Measurements from ENCODE around the gene SLC24A1.

Gene SLC24A1

DNA sequence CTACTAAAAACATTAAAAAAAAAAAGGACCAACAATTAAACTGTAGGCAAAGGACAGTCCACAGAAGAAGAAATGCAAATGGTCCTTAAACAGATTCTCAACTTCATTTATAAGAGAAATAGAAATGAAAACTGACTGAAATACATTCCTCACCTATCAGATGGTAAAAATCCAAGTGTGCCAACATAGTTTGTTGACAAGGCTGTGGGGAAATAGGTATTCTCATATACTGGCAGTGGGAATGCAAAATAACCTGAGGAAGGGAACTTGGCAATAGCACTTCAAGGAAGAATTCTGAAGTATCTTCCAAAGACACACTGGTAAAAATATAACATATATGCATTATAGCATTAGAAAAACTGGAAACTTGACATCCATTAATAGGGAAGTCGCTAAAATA, 53.8 kb downstream of the SLC24A1 start:
- no peak overlapping the region for H3K9ac ChIP-seq (ENCODE audit: low read length)
- WGBS (ENCODE audit: extremely low coverage, insufficient coverage, low lambda C conversion rate): no CpG with 5 or more reads among the region's 1 CpG
- H3K27ac ChIP-seq (ENCODE audit: low read depth, low read length): no peak overlapping the region
- H3K27me3 ChIP-seq (ENCODE audit: insufficient read depth, low read length, poor library complexity): no peaks in the 10 kb centered on the region
- no peak overlapping the region for H3K18ac ChIP-seq (ENCODE audit: low read length)
- no peak overlapping the region for H3K4me2 ChIP-seq (ENCODE audit: low read length)
- H3K4me3 ChIP-seq (ENCODE audit: low read length): no peak overlapping the region
- no peak overlapping the region for H3K4ac ChIP-seq (ENCODE audit: low read depth, low read length)
- DNase-seq: no peak
- H3K23ac ChIP-seq (ENCODE audit: low read length): no peak overlapping the region
- H3K79me2 ChIP-seq (ENCODE audit: control insufficient read depth, insufficient read depth, low read length): no peaks in the 10 kb centered on the region
- H3K36me3 ChIP-seq (ENCODE audit: control insufficient read depth, insufficient read depth, low read length): no peaks in the 10 kb centered on the region
- no peak overlapping the region for H2BK5ac ChIP-seq (ENCODE audit: low read length)
- no peaks in the 10 kb centered on the region for H3K79me1 ChIP-seq (ENCODE audit: low read length)
- H4K8ac ChIP-seq (ENCODE audit: low read depth, low read length): no peak overlapping the region
- H4K5ac ChIP-seq (ENCODE audit: low read length): no peak overlapping the region
- no peak overlapping the region for H3K56ac ChIP-seq (ENCODE audit: low read length)
- H3K4me1 ChIP-seq (ENCODE audit: control insufficient read depth, low read depth, low read length): no peaks in the 10 kb centered on the region
- no peak overlapping the region for H2BK120ac ChIP-seq (ENCODE audit: low read depth, low read length)
- no peak overlapping the region for H2BK15ac ChIP-seq (replicated peaks; ENCODE audit: low read depth)
- H2AK5ac ChIP-seq (ENCODE audit: low read length): no peak overlapping the region

DNA sequence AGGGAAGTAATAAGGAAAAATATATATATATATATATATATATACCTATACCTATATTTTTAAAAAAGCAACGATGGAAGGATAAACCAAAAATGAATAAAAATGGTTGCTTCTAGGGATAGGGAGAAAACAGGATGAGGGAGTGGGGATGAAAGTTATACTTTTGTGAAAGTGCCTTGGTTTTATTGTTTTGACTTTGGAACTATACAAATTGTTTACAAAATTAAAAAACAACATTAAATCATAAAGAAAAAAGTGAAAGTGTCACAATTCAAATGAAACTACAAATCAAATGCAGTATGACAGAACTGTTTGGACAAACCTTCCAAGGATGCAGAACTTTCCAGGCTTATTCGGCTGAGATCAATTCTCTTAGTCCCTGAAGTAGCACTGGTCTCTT, 54.4 kb downstream of the SLC24A1 start:
- H3K4me3 ChIP-seq (ENCODE audit: low read length): no peak overlapping the region
- H2BK15ac ChIP-seq (replicated peaks; ENCODE audit: low read depth): no peak overlapping the region
- H3K56ac ChIP-seq (ENCODE audit: low read length): no peak overlapping the region
- H3K79me1 ChIP-seq (ENCODE audit: low read length): no peaks in the 10 kb centered on the region
- H4K5ac ChIP-seq (ENCODE audit: low read length): no peak overlapping the region
- H3K36me3 ChIP-seq (ENCODE audit: control insufficient read depth, insufficient read depth, low read length): no peaks in the 10 kb centered on the region
- H3K4ac ChIP-seq (ENCODE audit: low read depth, low read length): no peak overlapping the region
- no peak overlapping the region for H2BK5ac ChIP-seq (ENCODE audit: low read length)
- H3K4me2 ChIP-seq (ENCODE audit: low read length): no peak overlapping the region
- no peak overlapping the region for H4K8ac ChIP-seq (ENCODE audit: low read depth, low read length)
- H3K18ac ChIP-seq (ENCODE audit: low read length): no peak overlapping the region
- no CpG with 5 or more reads among the region's 2 CpGs for WGBS (ENCODE audit: extremely low coverage, insufficient coverage, low lambda C conversion rate)
- H3K23ac ChIP-seq (ENCODE audit: low read length): no peak overlapping the region
- H2BK120ac ChIP-seq (ENCODE audit: low read depth, low read length): no peak overlapping the region
- no peaks in the 10 kb centered on the region for H3K27me3 ChIP-seq (ENCODE audit: insufficient read depth, low read length, poor library complexity)
- H3K4me1 ChIP-seq (ENCODE audit: control insufficient read depth, low read depth, low read length): no peaks in the 10 kb centered on the region
- H2AK5ac ChIP-seq (ENCODE audit: low read length): no peak overlapping the region
- no peaks in the 10 kb centered on the region for H3K79me2 ChIP-seq (ENCODE audit: control insufficient read depth, insufficient read depth, low read length)
- H3K27ac ChIP-seq (ENCODE audit: low read depth, low read length): no peak overlapping the region
- no peak overlapping the region for H3K9ac ChIP-seq (ENCODE audit: low read length)
- DNase-seq: no peak

DNA sequence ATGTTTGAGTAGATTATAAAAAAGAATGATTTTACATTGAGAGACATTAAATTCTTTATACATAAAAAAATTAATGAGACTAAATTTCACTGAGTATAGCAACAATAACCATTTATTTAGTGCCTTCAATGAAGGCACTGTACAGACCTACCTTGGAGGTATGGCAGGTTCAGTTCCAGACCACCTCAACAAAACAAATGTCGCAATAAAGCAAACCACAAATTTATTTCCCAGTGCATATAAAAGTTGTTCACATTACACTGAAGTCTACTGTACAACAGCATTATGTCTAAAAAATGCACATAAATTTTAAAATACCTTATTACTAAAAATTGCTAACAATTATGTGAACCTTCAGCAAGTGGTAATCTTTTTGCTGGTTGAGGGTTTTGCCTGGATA, 58.8 kb downstream of the SLC24A1 start:
- no peak overlapping the region for H3K4ac ChIP-seq (ENCODE audit: low read depth, low read length)
- no peak overlapping the region for H2BK15ac ChIP-seq (replicated peaks; ENCODE audit: low read depth)
- no peaks in the 10 kb centered on the region for H3K79me1 ChIP-seq (ENCODE audit: low read length)
- no peak overlapping the region for H3K56ac ChIP-seq (ENCODE audit: low read length)
- WGBS (ENCODE audit: extremely low coverage, insufficient coverage, low lambda C conversion rate): no CpG with 5 or more reads among the region's 1 CpG
- H2BK5ac ChIP-seq (ENCODE audit: low read length): no peak overlapping the region
- H3K9ac ChIP-seq (ENCODE audit: low read length): no peak overlapping the region
- no peaks in the 10 kb centered on the region for H3K27me3 ChIP-seq (ENCODE audit: insufficient read depth, low read length, poor library complexity)
- no peak overlapping the region for H2AK5ac ChIP-seq (ENCODE audit: low read length)
- no peak for DNase-seq
- H2BK120ac ChIP-seq (ENCODE audit: low read depth, low read length): no peak overlapping the region
- H4K8ac ChIP-seq (ENCODE audit: low read depth, low read length): no peak overlapping the region
- no peak overlapping the region for H4K5ac ChIP-seq (ENCODE audit: low read length)
- no peak overlapping the region for H3K27ac ChIP-seq (ENCODE audit: low read depth, low read length)
- H3K23ac ChIP-seq (ENCODE audit: low read length): no peak overlapping the region
- no peak overlapping the region for H3K4me3 ChIP-seq (ENCODE audit: low read length)
- no peak overlapping the region for H3K4me2 ChIP-seq (ENCODE audit: low read length)
- no peak overlapping the region for H3K18ac ChIP-seq (ENCODE audit: low read length)
- no peaks in the 10 kb centered on the region for H3K36me3 ChIP-seq (ENCODE audit: control insufficient read depth, insufficient read depth, low read length)
- no peaks in the 10 kb centered on the region for H3K4me1 ChIP-seq (ENCODE audit: control insufficient read depth, low read depth, low read length)
- no peaks in the 10 kb centered on the region for H3K79me2 ChIP-seq (ENCODE audit: control insufficient read depth, insufficient read depth, low read length)

DNA sequence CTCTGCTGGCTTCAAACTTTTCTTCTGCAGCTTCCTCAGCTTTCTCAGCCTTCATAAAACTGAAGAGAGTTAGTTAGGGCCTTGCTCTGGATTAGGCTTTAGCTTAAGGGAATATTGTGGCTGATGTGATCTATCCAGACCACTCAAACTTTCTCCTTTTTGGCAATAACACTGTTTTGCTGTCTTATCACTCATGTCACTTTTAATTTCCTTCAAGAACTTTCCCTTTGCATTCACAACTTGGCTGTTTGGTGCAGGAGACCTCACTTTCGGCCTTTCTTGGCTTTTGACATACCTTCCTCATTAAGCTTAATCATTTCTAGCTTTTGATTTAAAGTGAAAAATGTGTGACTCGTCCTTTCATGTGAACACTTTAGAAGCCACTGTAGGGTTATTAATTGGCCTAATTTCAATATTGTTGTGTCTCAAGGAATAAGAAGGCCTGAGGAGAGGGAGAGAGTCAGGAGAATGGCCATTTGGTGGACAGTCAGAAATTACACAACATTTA, 60.7 kb downstream of the SLC24A1 start:
- no CpG with 5 or more reads among the region's 2 CpGs for whole genome bisulfite sequencing (ENCODE audit: extremely low coverage, insufficient coverage, low lambda C conversion rate)
- no peak overlapping the region for H3K23ac ChIP-seq (ENCODE audit: low read length)
- no peak overlapping the region for H2BK5ac ChIP-seq (ENCODE audit: low read length)
- no peak overlapping the region for H3K4ac ChIP-seq (ENCODE audit: low read depth, low read length)
- no peaks in the 10 kb centered on the region for H3K79me1 ChIP-seq (ENCODE audit: low read length)
- H3K4me1 ChIP-seq (ENCODE audit: control insufficient read depth, low read depth, low read length): no peaks in the 10 kb centered on the region
- H3K4me3 ChIP-seq (ENCODE audit: low read length): no peak overlapping the region
- no peak overlapping the region for H3K18ac ChIP-seq (ENCODE audit: low read length)
- no peak overlapping the region for H4K5ac ChIP-seq (ENCODE audit: low read length)
- no peak overlapping the region for H2AK5ac ChIP-seq (ENCODE audit: low read length)
- no peak overlapping the region for H4K8ac ChIP-seq (ENCODE audit: low read depth, low read length)
- no peak overlapping the region for H3K4me2 ChIP-seq (ENCODE audit: low read length)
- DNase-seq: no peak
- H2BK120ac ChIP-seq (ENCODE audit: low read depth, low read length): no peak overlapping the region
- H3K9ac ChIP-seq (ENCODE audit: low read length): no peak overlapping the region
- no peaks in the 10 kb centered on the region for H3K79me2 ChIP-seq (ENCODE audit: control insufficient read depth, insufficient read depth, low read length)
- H2BK15ac ChIP-seq (replicated peaks; ENCODE audit: low read depth): no peak overlapping the region
- no peaks in the 10 kb centered on the region for H3K36me3 ChIP-seq (ENCODE audit: control insufficient read depth, insufficient read depth, low read length)
- H3K27me3 ChIP-seq (ENCODE audit: insufficient read depth, low read length, poor library complexity): no peaks in the 10 kb centered on the region
- H3K27ac ChIP-seq (ENCODE audit: low read depth, low read length): no peak overlapping the region
- no peak overlapping the region for H3K56ac ChIP-seq (ENCODE audit: low read length)

DNA sequence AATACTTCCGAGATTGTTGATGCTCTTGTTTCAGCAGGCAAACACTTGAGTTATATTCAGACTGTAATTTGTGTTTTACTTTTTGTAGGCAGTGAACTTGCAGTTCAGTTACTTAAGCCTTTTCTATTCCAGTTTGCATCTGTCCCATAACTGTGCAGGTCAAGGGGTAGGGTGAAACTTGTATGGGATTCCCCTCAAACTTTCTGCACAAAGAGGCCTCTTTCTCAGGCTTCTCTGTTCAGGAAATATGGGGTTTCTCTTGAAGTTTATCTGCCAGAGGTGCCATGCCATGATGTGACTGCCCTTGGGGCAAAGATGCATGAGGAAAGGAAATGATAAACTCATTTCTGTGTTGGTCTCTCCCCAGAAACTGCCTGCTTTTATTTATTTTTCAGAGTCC, 66.7 kb downstream of the SLC24A1 start:
- Histone ChIP-seq H4K8ac (ENCODE audit: low read depth, low read length) (no peak overlapping the region), H2BK120ac (ENCODE audit: low read depth, low read length) (no peak overlapping the region), H3K79me2 (ENCODE audit: control insufficient read depth, insufficient read depth, low read length) (no peaks in the 10 kb centered on the region), H3K27ac (ENCODE audit: low read depth, low read length) (no peak overlapping the region), H2BK5ac (ENCODE audit: low read length) (no peak overlapping the region), H2AK5ac (ENCODE audit: low read length) (no peak overlapping the region), H3K4me1 (ENCODE audit: control insufficient read depth, low read depth, low read length) (no peaks in the 10 kb centered on the region), H3K4me3 (ENCODE audit: low read length) (no peak overlapping the region), H3K56ac (ENCODE audit: low read length) (no peak overlapping the region), H3K27me3 (ENCODE audit: insufficient read depth, low read length, poor library complexity) (no peaks in the 10 kb centered on the region), H3K23ac (ENCODE audit: low read length) (no peak overlapping the region), H3K79me1 (ENCODE audit: low read length) (no peaks in the 10 kb centered on the region), H3K4ac (ENCODE audit: low read depth, low read length) (no peak overlapping the region), H2BK15ac (replicated peaks; ENCODE audit: low read depth) (no peak overlapping the region), H3K18ac (ENCODE audit: low read length) (no peak overlapping the region), H3K4me2 (ENCODE audit: low read length) (no peak overlapping the region), H3K9ac (ENCODE audit: low read length) (no peak overlapping the region), H4K5ac (ENCODE audit: low read length) (no peak overlapping the region), H3K36me3 (ENCODE audit: control insufficient read depth, insufficient read depth, low read length) (no peaks in the 10 kb centered on the region)
- WGBS (ENCODE audit: extremely low coverage, insufficient coverage, low lambda C conversion rate): no CpG with 5 or more reads among the region's 1 CpG
- no peak for DNase-seq

DNA sequence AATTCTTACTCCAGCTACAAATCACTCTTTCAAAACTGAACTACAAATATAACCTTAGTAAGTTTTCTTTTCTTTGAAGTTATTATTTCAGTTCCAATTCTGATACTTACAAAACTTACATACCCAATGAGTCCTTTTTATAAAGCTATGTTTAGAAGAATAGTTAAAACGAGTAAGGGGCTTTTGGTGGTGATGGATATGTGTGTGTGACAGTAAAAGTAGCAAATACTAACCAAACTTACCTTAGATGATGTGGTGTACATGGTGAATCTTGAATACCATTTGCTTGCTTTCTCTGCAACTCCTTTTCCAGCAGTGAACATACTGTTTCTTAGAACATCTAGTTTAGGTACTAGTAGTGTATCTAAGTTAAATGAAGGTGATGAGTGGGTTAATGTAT, 68.4 kb downstream of the SLC24A1 start:
- no peak overlapping the region for H3K27ac ChIP-seq (ENCODE audit: low read depth, low read length)
- H2BK15ac ChIP-seq (replicated peaks; ENCODE audit: low read depth): no peak overlapping the region
- H3K36me3 ChIP-seq (ENCODE audit: control insufficient read depth, insufficient read depth, low read length): no peaks in the 10 kb centered on the region

More for the DNA sequence above, 68.4 kb downstream of the SLC24A1 start:
- no peak overlapping the region for H3K56ac ChIP-seq (ENCODE audit: low read length)
- DNase-seq: no peak
- no peaks in the 10 kb centered on the region for H3K4me1 ChIP-seq (ENCODE audit: control insufficient read depth, low read depth, low read length)
- H3K9ac ChIP-seq (ENCODE audit: low read length): no peak overlapping the region
- no peak overlapping the region for H4K8ac ChIP-seq (ENCODE audit: low read depth, low read length)
- 100% methylated on average over 1 of the region's 1 CpG for WGBS (ENCODE audit: extremely low coverage, insufficient coverage, low lambda C conversion rate)
- no peak overlapping the region for H3K18ac ChIP-seq (ENCODE audit: low read length)
- no peak overlapping the region for H3K23ac ChIP-seq (ENCODE audit: low read length)
- no peak overlapping the region for H2BK5ac ChIP-seq (ENCODE audit: low read length)
- no peak overlapping the region for H2BK120ac ChIP-seq (ENCODE audit: low read depth, low read length)
- no peak overlapping the region for H3K4me3 ChIP-seq (ENCODE audit: low read length)
- no peaks in the 10 kb centered on the region for H3K79me1 ChIP-seq (ENCODE audit: low read length)
- no peak overlapping the region for H3K4ac ChIP-seq (ENCODE audit: low read depth, low read length)
- H3K4me2 ChIP-seq (ENCODE audit: low read length): no peak overlapping the region
- H3K79me2 ChIP-seq (ENCODE audit: control insufficient read depth, insufficient read depth, low read length): no peaks in the 10 kb centered on the region
- H3K27me3 ChIP-seq (ENCODE audit: insufficient read depth, low read length, poor library complexity): no peaks in the 10 kb centered on the region
- H2AK5ac ChIP-seq (ENCODE audit: low read length): no peak overlapping the region
- H4K5ac ChIP-seq (ENCODE audit: low read length): no peak overlapping the region
